NCI-H774 (cell line): ENCODE data around the gene RELN.
A peak's percentile ranks its signal among the peaks of the same experiment; 100 is the strongest.

Source experiments
- DNase-seq: peaks from one replicate; lab custom pipeline; 2025; lab: John Stamatoyannopoulos, UW

RELN gene

DNA sequence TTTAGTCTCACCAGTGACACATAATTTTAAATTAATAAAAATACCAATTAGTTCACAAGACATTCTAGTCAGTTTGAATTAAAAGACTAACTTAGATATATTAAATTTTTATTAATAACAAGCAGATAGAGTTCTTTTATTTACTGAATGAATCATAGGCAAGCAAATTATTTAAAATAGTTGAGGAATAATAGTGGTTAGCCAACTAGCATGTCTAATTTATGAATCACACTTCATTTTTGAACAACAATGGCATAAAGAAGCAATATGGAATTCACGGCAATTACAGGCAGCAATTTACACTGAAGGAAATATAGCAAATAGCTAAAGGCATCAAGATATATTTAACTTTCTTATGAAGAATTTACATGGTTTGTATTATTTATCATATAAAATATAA lies 356.5 kb downstream of the RELN start:
- no peak for DNase-seq

DNA sequence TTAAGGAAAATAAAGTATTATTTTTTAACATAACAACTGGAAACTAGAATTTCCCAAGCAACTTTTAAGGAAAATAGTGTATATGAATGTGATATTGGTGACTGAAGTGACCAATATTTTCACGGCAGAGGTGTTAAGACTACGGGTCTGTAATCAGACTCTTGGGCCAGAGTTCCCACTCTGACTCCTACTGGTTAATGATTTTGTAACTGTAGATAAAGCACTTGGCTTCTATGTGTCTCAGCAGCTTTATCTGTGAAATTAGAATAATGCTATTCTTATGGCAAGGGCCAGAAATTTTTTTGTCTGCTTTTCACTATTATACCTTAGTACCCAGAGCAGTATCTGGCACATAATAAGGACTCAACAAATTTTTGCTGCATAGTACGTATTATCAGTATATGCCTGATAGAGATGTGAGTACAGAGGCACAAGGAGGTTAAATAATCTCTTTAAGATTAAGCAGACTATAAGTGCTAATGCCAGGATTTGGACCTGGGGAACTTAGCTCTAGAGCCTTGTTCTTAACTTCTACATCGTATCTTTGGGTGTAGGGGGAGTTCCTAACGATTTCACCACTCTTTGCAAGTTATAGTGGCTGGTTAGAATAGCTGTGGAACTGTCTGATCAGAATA lies 357.3 kb downstream of the RELN start:
- no peak for DNase-seq

DNA sequence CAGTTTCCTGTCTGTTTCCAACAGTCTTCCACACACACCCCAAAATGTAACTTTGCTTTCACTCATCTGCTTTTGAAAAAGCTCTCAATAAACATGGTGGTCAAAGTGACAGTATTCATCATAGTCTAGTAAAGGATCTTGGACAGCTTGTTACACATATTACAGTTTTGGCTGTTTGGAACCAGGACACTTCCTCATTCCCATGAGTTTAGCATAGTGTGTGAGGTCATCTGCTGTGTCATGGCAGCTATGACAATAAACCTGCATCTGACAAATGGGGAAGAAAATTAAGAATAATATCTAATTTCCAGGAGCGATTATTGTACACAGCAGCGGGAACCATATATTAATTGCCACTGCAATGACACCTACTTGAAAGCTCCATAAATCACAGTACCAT lies 359.1 kb downstream of the RELN start:
- peak; percentile 46 for DNase-seq

DNA sequence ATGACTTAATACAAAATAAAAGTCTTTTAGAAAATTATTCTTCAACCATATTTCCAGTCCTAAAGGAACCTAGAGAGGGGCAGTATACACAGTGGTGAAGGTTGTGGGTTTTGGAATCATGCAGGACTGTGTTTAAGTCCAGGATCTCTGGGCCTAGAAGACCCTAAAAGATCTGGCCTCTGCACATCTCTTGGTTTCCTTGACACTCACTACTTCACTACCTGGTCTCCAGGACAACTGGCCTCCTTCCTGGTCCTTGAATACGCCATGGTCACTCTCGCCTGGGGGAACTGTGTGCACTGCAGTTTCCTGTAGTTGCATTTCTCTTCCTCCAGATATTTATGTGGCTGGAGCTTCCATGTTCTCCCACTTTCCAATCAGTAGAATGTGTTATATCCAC lies 360.7 kb downstream of the RELN start:
- no peak for DNase-seq

DNA sequence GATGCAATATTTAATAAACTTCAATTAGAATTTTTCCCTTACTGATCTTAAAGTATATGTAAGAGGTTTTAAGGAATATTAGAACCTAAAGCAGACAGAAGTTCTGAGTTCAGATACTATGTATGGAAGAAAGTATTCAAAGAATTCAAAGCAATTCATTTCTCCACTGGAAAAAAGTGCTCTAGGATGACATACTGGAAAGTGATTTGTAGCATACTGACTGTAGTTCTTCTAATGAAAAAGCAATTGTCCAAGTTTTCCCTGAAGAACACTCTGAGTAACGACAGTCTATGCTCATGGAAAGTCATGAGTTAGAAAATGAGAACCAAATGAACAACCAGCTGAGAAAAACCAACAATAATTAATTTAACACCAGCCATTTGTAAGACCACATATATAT lies 362.7 kb downstream of the RELN start:
- no peak for DNase-seq

DNA sequence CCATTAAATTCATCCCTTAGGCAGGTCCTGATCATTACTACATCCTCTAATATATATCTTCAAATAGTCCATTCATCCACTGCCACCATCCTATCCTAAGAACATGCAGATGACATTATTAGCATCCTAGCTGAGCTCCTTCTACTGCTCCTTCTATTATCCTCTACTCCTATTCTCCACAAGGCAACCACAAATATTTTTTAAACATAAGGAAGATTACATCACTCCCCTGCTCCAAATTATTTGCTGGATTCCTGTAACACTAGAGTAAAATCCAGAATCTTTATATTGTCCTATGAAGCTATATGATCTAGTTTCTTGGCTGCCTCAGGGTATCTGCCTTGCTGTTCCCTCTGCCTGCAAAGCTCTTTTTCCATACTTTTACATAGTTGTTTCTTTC lies 367.2 kb downstream of the RELN start:
- no peak for DNase-seq

DNA sequence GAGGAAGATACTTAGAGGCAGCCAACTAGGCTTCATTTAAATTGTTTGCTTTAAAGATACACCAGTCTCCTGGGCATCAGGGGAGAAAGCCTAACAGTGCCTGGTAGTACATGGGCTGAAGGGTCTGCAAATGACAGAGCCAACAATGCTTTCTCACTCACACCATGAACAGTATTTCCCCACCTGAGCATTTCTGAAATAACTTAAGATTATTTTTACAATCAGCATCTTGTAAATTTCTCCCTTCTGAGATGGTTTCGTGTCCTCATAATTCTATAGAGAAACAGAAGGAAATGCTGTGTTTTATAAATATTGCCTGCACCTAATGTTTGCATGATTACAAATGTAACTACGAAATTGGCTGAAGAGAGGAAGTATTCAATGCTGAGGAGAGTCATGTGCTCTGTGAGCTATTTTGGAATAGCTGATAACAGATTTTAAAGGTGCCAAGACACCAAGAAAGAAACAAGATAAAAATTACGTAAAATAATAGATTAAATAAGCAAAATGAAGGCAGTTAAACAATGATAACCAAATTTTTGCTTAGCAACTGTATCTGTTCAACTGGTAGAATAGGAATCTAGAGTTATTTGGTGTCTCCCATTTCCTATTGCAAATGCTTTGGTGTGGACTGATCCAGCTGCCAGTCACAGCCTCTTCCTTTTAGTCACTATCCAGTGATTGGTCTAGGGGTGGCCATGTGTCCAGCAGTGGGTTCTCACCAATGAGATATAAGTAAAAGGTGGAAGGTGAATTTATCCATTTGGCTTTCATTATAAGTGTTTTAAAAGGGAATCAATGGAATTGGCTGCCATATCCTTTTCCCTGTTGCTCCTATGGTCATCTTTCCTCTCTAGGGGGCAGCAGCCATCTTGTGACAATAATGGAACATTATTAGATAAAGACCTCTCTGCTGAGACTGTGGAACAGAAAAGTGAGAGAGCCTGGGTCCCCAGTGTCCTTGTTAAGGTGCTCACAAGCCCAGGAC lies 375.5 kb downstream of the RELN start:
- no peak for DNase-seq

DNA sequence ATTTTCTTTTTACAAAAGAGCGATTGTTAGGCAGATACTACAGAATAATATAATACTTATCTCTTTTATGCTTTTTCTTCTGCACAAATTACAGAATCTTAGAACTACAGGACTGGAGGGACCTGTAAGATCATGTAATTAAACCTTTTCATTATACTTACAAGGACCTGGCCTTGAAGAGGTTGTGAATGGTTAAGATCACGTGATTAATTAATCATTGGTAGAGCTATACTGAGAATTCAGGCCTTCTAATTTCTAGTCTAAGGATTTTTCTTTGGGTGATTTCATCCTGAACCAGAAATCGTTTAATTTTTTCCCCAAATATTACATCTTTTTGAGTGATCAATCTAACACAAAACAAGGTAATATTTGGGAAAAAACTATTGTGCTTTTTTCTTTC lies 379.7 kb downstream of the RELN start:
- DNase-seq = no peak

DNA sequence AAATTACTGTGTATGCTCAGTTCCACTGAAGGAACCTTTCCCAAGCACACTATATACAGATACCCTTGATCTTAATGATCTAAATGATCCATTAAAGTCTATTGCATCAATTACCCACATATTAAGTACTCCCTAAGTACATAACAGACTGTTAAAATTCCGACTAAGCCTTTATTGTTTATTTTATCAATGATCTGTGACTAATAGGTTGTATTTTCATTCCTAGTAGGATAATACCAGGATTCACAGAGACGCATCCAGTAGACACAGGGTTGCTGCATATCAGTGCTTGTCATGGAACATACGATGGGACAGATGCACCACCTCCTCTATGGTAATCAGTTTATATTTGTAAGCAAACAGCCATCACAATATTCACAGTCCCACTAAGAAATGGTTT lies 383.8 kb downstream of the RELN start:
- no peak for DNase-seq

DNA sequence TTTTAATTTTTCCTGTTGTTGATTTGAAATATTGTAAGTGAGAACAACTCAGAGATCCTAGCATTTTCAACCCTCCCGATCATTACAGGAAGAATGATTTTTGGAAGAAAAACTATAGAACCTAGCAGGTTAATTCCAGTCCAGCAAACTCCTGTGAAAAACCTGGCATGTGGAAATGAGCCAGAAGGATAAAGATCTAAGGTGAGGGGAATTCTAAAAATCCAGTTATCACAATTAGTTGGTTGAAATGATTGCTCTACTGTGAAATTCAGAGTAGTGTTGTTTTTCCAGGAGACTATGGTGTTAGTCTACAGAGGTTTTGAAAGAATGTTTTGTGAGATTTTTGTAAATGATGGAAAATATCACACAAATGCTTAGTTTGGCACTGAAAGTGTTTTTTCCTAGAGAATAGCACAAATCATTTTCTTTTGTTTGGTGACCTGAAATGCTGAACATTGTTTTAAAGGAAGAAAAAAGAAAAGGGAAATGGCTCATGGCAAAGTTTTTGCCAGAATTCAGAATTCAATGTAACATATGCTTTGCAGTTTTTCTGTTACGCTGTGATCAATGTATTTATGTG lies 391.0 kb downstream of the RELN start:
- no peak for DNase-seq

DNA sequence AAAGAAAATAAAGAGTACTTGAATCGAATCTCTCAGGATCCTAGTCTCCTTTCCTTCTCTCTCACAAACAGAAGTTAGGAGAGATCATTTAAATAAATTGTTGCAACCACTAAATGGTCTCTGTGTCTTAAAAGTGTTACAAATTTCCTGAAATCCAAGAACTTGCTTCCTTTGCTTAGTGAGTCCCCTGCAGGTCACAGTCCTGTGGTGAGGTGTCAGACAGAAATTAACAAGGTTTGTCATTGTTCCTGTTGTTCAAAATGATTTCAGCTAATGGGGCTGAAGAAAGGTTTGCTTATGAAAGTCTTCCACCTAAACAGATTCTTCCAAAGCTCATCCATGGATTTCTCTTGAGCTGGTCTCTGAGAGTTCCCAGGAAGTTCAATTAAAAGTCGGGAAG lies 391.9 kb downstream of the RELN start:
- DNase-seq = no peak

DNA sequence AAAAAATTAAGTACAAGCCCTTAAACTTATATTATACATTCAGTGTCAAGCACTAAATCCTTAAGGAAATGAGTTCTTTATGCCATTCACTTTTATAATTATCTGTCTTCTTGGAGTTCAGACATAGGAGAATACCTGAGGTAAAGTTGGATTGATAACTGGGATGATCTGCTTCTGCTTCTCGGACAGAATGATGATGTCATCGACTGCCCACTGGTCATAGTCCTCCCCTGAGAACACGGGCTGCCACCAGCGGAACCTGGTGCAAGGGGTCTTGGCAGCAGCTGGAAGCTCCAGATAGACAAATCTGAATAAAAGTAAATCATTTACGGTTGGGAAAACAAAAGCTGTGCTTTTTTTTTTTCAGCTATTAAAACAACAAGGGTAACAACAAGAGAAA lies 395.3 kb downstream of the RELN start:
- DNase-seq = no peak

DNA sequence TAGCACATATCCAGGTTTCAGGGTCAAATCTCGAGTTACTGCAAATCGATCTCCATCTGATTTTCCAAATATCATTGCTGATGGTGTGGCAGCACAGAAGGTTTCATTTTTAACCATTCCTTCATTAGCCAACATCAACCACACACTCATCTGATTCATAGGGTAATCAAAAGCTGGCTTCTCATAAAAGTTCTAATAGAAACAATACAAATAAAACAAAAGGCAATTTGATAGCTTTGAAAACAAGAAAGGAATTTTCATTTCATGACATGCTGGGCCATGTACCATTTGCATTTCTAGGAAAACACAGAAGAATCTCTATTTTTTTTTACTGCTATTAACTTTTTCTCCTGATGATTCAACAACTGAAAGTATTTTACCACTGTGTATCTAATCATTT lies 395.8 kb downstream of the RELN start:
- no peak for DNase-seq

DNA sequence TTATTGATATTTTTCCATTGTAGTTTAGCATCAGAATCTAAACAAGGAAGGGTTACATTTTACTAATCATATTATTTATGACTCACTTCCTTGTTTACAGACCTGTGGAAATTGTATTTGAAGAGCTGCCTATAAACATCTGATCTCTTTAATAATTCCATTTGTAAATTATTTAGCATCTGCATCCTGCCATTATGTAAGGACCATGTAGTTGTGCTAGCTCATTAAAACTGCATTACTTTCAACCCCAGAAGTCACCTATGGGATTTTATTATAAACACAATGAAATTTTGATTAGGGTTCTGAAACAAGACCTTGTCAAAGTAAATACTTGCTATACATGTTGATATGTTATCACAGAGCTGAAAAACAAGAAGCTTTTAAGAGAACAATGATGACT lies 396.6 kb downstream of the RELN start:
- DNase-seq = no peak

DNA sequence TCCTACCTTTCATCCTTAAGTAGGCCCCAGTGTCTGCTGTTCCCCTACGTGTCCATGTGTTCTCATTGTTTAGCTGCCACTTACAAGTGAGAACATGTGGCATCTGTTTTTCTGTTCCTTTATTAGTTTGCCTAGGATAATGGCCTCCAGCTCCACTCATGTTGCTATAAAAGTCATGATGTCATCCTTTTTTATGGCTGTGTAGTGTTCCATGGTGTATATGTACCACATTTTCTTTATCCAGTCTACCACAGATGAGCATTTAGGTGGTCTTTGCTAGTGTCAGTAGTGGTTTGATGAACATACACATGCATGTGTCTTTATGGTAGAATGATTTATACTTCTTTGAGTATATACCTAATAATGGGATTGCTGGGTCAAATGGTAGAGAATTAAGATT lies 397.3 kb downstream of the RELN start:
- no peak for DNase-seq

DNA sequence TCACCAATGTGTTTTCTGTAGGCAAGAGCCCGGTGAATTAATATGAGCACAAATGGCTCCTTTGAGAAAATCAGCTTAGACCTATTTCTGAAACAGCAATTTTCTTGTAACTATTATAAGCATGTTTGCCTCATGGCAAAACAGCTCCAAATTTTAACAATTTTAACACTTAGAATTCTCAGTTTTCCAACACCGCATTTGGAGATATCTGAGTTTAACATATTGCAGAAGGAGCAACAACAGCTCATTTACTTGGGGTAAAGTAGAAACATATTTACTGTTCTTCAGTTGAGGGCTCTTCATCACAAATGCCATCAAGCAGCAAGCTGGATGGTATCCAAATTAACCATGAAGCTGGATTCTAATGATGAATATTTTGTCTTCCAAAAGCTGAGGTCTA lies 409.4 kb downstream of the RELN start:
- DNase-seq = no peak

DNA sequence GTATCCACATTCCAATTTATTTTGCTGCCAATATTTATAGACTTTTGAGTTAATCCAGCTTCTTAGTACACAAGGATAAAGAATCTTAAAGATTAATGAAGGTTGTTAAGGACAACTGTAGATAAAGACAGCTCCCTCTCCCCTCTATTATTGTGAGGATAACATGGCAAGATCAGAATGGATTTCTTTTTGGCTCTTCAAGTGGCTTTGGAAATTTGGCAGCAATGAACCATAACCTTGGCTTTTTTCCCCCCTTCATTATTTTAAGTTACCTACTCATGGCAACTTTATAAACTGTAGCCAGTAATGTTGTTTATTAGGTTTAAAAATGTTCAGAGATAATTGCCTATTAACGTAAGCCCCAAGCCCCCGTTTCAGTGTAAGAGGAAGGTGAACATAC lies 412.4 kb downstream of the RELN start:
- DNase-seq = no peak

DNA sequence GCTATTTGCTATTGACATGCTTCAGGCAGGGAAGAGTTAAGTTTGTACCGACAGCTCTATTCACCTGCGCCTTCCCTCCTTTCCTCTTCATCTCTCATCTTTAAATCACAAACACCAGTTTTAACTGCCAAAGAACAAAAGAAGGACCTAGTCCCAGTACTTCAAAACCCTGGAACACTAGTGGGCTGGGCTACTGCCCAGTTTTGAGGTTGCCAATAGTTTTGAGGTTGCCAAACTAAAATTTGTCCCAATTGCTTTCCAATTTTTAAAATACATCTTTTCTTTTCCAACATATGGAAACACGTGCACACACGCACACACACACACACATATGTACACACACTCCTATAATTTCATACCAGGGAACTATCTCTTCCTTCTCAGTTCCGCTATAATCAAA lies 412.8 kb downstream of the RELN start:
- no peak for DNase-seq

DNA sequence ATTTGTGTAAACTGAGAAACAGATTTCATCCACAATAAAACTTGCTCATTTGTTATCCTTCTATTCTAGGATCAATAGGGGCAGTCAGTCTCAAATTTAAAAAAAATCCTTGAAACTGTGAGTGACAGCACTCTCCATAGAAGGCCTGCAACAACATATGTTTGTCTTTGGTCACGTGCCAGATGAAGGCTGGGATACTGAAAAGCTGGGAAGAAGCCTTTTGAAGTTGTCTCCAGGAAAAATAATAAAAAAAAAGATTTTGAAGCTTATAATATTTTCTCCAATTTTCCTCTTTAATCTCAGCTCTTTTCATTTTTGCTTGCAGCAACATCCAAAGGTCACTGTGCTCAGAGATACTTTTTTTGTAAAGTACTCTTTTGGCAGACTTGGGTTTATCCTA lies 414.9 kb downstream of the RELN start:
- no peak for DNase-seq

DNA sequence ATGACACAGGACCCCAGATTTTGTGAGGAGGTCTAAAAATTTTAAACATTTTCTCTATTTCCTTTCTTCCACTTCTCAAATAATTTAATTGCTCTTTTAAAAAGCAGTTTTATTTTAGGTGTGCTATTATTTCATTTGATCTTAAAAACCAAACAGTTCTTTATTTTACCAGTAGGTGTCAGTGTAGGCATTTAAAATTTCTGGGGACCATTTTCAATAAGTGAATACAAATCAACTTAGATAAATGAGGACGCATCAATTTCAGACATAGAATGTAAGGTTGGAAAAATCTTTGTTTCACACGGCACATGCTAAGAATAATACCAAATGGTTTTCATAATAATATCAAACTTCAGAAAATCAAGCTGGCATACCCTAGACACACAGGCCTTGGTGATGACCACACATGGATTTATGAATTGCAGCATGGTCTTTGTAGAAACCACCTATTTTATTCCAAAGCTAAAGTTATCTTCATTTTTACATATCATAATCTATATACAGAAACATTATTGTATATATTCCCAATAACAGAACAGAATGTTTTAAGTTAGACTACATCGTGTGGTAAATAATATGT lies 415.9 kb downstream of the RELN start:
- DNase-seq = peak; percentile 38

DNA sequence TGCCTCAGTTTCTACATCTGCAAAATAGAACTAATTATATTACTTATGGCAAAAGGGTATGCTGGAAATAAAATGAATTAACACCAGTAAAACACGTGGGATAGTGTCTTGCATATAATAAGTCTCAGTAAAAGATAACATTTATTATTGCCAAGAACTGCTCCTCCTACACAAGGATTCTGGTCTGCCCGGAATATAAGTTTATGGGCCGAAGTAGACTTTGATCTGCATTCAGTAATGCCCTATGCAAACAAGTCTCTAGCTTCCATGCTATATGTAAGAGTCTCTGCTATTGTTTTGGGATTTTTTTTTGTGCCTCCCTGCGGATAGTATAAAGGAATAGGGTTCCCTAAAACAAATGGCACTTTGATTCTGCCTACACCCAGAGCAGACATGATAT lies 417.9 kb downstream of the RELN start:
- DNase-seq = no peak

DNA sequence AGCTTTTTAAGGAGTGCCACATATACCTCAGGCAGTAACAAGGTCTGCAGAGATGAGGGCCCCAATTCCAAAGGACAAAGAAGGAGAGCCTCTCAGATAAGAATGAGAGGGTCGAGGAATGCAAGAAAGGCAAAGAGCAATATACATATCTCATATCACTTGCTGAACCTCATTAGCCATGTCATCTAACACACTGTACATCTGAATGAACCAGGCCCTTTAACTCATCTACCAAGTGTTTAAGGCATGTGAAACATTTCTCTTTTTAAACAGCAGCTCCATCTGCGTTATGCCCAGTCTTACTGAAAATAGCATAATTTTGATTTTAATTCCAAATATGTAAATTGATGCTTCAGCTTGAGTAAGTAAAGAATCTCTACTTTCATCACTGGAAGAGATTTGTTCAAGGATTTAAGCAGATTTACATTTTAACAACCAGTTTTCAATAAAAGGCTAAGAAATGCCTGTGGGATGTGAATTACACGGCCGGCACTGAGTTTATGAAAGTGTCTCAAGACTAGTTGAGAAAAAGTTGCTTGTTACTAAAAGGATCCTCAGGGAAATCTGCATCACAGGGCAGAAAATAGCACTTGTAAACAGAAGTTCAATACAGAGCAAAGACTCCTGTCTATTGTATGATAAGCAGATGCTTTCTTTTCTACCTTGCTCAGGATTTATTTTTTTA lies 419.7 kb downstream of the RELN start:
- DNase-seq = no peak
